ENCODE measurements around the gene RIMS1.
"Not testable (repeated sequence)": the region's sequence is repeated elsewhere in the genome, so short reads cannot be mapped to it uniquely, and the experiment has no call there.

The RIMS1 gene

GRCh38 chr6:72248621-72249020, 362.3 kb downstream of the RIMS1 start:
- DNase-seq (ENCODE audit: low read depth), result no peak

- no peak for DNase-seq (ENCODE audit: low read depth)
These were observed 364.3 kb downstream of the RIMS1 start for GRCh38 chr6:72250664-72251063.

GRCh38 chr6:72260489-72260888, 374.1 kb downstream of the RIMS1 start:
- DNase-seq (ENCODE audit: low read depth), result peak; percentile 10

GRCh38 chr6:72261554-72261953, 375.2 kb downstream of the RIMS1 start:
- no peak for DNase-seq (ENCODE audit: low read depth)

GRCh38 chr6:72262254-72262653, 375.9 kb downstream of the RIMS1 start:
- DNase-seq (ENCODE audit: low read depth), result no peak

GRCh38 chr6:72267470-72267869, 381.1 kb downstream of the RIMS1 start:
- no peak for DNase-seq (ENCODE audit: low read depth)

GRCh38 chr6:72271531-72271930, 385.2 kb downstream of the RIMS1 start:
- DNase-seq (ENCODE audit: low read depth), result no peak

- DNase-seq (ENCODE audit: low read depth), result peak; percentile 23
These were observed 386.6 kb downstream of the RIMS1 start for GRCh38 chr6:72272958-72273357.

- DNase-seq (ENCODE audit: low read depth), result no peak
These were observed 389.5 kb downstream of the RIMS1 start for GRCh38 chr6:72275888-72276287.

- DNase-seq (ENCODE audit: low read depth), result no peak
These were observed 395.9 kb downstream of the RIMS1 start for GRCh38 chr6:72282201-72282600.

- no peak for DNase-seq (ENCODE audit: low read depth)
These were observed 397.2 kb downstream of the RIMS1 start for GRCh38 chr6:72283571-72283970.

- peak; percentile 13 for DNase-seq (ENCODE audit: low read depth)
These were observed 400.6 kb downstream of the RIMS1 start for GRCh38 chr6:72286911-72287311.

GRCh38 chr6:72287801-72288200, 401.5 kb downstream of the RIMS1 start:
- DNase-seq (ENCODE audit: low read depth), result no peak

- DNase-seq (ENCODE audit: low read depth), result no peak
These were observed 402.2 kb downstream of the RIMS1 start for GRCh38 chr6:72288592-72288991.

- DNase-seq (ENCODE audit: low read depth), result no peak
These were observed 404.3 kb downstream of the RIMS1 start for GRCh38 chr6:72290620-72291019.

GRCh38 chr6:72296375-72296774, 410.0 kb downstream of the RIMS1 start:
- no peak for DNase-seq (ENCODE audit: low read depth)

- DNase-seq (ENCODE audit: low read depth), result no peak
These were observed 419.6 kb downstream of the RIMS1 start for GRCh38 chr6:72305971-72306370.

GRCh38 chr6:72316675-72317380, 430.5 kb downstream of the RIMS1 start:
- no peak for DNase-seq (ENCODE audit: low read depth)

- DNase-seq (ENCODE audit: low read depth), result peak; percentile 32
These were observed 435.4 kb downstream of the RIMS1 start for GRCh38 chr6:72321788-72322187.

- DNase-seq (ENCODE audit: low read depth), result no peak
These were observed 436.4 kb downstream of the RIMS1 start for GRCh38 chr6:72322771-72323170.

- no peak for DNase-seq (ENCODE audit: low read depth)
These were observed 438.2 kb downstream of the RIMS1 start for GRCh38 chr6:72324591-72324990.

- no peak for DNase-seq (ENCODE audit: low read depth)
These were observed 442.4 kb downstream of the RIMS1 start for GRCh38 chr6:72328775-72329174.

GRCh38 chr6:72335203-72335602, 448.9 kb downstream of the RIMS1 start:
- DNase-seq (ENCODE audit: low read depth), result not testable (repeated sequence)

GRCh38 chr6:72348926-72349325, 462.6 kb downstream of the RIMS1 start:
- DNase-seq (ENCODE audit: low read depth), result peak; percentile 27

Measured in stromal cell of bone marrow (primary cell).